Brain microvascular endothelial cell (primary cell): ENCODE measurements around the gene HMCN1.

Experiments used
- DNase-seq: peaks from one replicate; pipeline ENCODE4 v3.0.0-alpha.2; 2020
- H3K27ac ChIP-seq: fragments of 250-450 bp; sonication (Bioruptor Pico); 2 replicates; pipeline ENCODE4 v1.5.1; 2020; ENCODE audit warnings: mild to moderate bottlenecking, moderate library complexity
- H3K27me3 ChIP-seq: fragments of 250-450 bp; sonication (Bioruptor Pico); replicated peaks from 2 replicates; pipeline ENCODE4 v1.5.1; 2020; ENCODE audit warnings: mild to moderate bottlenecking
- H3K36me3 ChIP-seq: fragments of 250-450 bp; sonication (Bioruptor Pico); replicated peaks from 2 replicates; pipeline ENCODE4 v1.5.1; 2020; ENCODE audit warnings: mild to moderate bottlenecking
- H3K4me3 ChIP-seq: 2 replicates; pipeline ENCODE4 v1.5.1; 2011; ENCODE audit warnings: low read depth, mild to moderate bottlenecking, control low read depth, low read length, moderate library complexity
- CTCF ChIP-seq: IDR thresholded peaks from 2 replicates; pipeline ENCODE4 v1.5.1; 2011; ENCODE audit warnings: low read depth, mild to moderate bottlenecking, moderate library complexity, low read length, control low read depth, inconsistent platforms; ENCODE audit errors: missing control alignments
- in situ Hi-C: cut with HindIII; loops from 2 replicates; pipeline ENCODE4 v1.10.0; 2017; ENCODE audit warnings: low sequenced_read_pairs, low pct_ligation_motif_present

HMCN1 gene

GRCh38 chr1:185811073-185811709 lies 77.0 kb downstream of the HMCN1 start:
- no peaks in the 10 kb centered on the region for H3K27me3 ChIP-seq
- in situ Hi-C loops: no loop called here
- no peak for TF ChIP-seq CTCF
- H3K27ac ChIP-seq: no peak overlapping the region
- DNase-seq: no peak
- H3K4me3 ChIP-seq: no peak overlapping the region
- no peaks in the 10 kb centered on the region for H3K36me3 ChIP-seq

- no peak for DNase-seq
- Histone ChIP-seq H3K27me3 (no peaks in the 10 kb centered on the region), H3K36me3 (no peaks in the 10 kb centered on the region), H3K4me3 (no peak overlapping the region), H3K27ac (no peak overlapping the region)
- in situ Hi-C loops: no loop called here
- TF ChIP-seq CTCF: no peak
Measured at GRCh38 chr1:185812934-185813333, 78.7 kb downstream of the HMCN1 start.

- Histone ChIP-seq H3K27ac (no peak overlapping the region), H3K4me3 (no peak overlapping the region), H3K36me3 (no peaks in the 10 kb centered on the region), H3K27me3 (no peaks in the 10 kb centered on the region)
- peak; percentile 60 for TF ChIP-seq CTCF
- DNase-seq: peak; percentile 44
- in situ Hi-C loops: no loop called here
Measured at GRCh38 chr1:185813401-185813979, 79.3 kb downstream of the HMCN1 start.

GRCh38 chr1:185816460-185816859 lies 82.3 kb downstream of the HMCN1 start:
- DNase-seq: no peak
- in situ Hi-C loops: no loop called here
- no peak overlapping the region for H3K27ac ChIP-seq

GRCh38 chr1:185819798-185820197 lies 85.6 kb downstream of the HMCN1 start:
- DNase-seq: no peak
- no peaks in the 10 kb centered on the region for H3K27me3 ChIP-seq
- in situ Hi-C loops: no loop called here
- H3K4me3 ChIP-seq: no peak overlapping the region
- no peaks in the 10 kb centered on the region for H3K36me3 ChIP-seq
- TF ChIP-seq CTCF: no peak
- H3K27ac ChIP-seq: no peak overlapping the region

More at GRCh38 chr1:185816460-185816859, 82.3 kb downstream of the HMCN1 start:
- no peaks in the 10 kb centered on the region for H3K27me3 ChIP-seq
- H3K4me3 ChIP-seq: no peak overlapping the region
- TF ChIP-seq CTCF: no peak
- H3K36me3 ChIP-seq: no peaks in the 10 kb centered on the region
